Ascending aorta (tissue), 2 donors: ENCODE measurements around the gene ABCC8. TPM values are rescaled to one million over a fixed set of nuclear protein-coding genes. Genes with fewer than 3 reads are reported as not detected.
A peak's percentile ranks its signal among the peaks of the same experiment; 100 is the strongest.

Experiments used
- DNase-seq, 2 donors: peaks; one replicate each; pipeline ENCODE4 v3.0.0-alpha.2; 2019; ENCODE audit warnings: low spot score in 2 of 2
- H3K27ac ChIP-seq, 2 donors: fragments of 200-600 bp; sonication (generic); one replicate each; pipeline ENCODE4 v1.5.1; 2016 to 2017; ENCODE audit warnings: mild to moderate bottlenecking in 1 of 2
- H3K27me3 ChIP-seq: fragments of 200-600 bp; sonication (generic); one replicate; pipeline ENCODE4 v1.5.1; 2017
- H3K36me3 ChIP-seq, 2 donors: fragments of 200-600 bp; sonication (generic); one replicate each; pipeline ENCODE4 v1.5.1; 2016
- H3K4me1 ChIP-seq, 2 donors: fragments of 200-600 bp; sonication (generic); one replicate each; pipeline ENCODE4 v1.5.1; 2016 to 2017; ENCODE audit warnings: mild to moderate bottlenecking in 1 of 2
- H3K4me3 ChIP-seq, 2 donors: fragments of 200-600 bp; sonication (generic); one replicate each; pipeline ENCODE4 v1.5.1; 2016 to 2017; ENCODE audit warnings: mild to moderate bottlenecking in 1 of 2
- H3K9me3 ChIP-seq, 2 donors: fragments of 200-600 bp; sonication (generic); one replicate each; pipeline ENCODE4 v1.5.1; 2016
- intact Hi-C: fragments of 100-400 bp; cut with DNase I; formaldehyde crosslinking; loops from one replicate; pipeline ENCODE4 v1.15.1; 2023
- total RNA-seq: library from RNA; depleted of rRNA; stranded (reverse); fragments of >200 nt; gene quantifications from one replicate; pipeline ENCODE4 v1.1.0, GENCODE V29; 2016
- TF ChIP-seq, protein P1 (sequence below), 3 experiments: fragments of 200-600 bp in 2 of 3; fragments of 450-650 bp in 1 of 3; sonication (generic) in 2 of 3; IDR thresholded peaks; one replicate each; pipeline ENCODE4 v1.5.1; 2016 to 2019; ENCODE audit warnings: antibody characterized with exemption in 3 of 3, mild to moderate bottlenecking in 1 of 3, moderate library complexity in 1 of 3

Gene ABCC8
- total RNA-seq, 1 donor from 2014 or later = not detected

DNA sequence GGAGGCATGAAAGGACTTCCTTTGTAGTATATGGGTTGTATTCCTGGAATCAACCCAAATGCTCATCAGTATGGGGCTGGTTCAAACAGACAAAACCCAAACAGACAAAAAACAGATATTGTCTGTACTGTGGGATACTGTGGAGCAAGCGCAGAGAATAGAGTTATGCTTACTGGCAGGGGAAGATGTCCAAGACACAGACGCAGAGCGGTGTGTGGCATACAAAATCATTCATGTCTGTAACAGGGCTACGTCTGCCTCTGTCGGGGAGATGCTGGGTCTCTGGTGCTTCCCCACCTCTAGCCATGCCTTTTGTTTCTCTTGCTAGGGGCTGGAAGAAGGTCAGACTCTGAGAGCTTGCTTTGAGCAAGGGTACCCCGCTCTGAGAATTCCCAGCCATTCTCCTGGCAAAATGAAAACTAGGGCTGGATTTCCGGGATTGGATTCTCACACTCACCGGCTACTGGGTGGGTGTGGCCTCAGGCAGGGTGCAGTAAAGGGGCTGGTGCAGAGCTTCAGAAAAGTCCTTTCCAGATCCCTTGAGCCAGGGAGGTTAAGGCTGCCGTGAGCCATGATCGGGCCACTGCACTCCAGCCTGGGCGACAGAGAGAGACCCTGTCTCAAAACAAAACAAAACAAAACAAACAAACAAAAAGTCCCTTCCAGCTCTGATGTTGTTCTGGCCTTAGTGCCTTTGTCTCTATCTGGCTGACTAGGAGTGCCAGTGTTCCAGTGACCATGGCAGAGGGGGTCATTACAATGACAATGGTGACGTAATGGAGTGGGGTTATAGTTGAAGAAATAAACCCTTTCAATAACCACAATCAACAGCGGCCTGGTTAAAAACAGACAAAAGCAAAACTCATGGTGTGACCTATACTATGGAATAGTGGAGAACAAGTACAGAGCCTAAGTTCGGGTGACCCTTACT is 2.9 kb upstream of the ABCC8 start:
- no peak for DNase-seq
- H3K27me3 ChIP-seq = no peaks in the 10 kb centered on the region
- TF ChIP-seq, protein P1, sequence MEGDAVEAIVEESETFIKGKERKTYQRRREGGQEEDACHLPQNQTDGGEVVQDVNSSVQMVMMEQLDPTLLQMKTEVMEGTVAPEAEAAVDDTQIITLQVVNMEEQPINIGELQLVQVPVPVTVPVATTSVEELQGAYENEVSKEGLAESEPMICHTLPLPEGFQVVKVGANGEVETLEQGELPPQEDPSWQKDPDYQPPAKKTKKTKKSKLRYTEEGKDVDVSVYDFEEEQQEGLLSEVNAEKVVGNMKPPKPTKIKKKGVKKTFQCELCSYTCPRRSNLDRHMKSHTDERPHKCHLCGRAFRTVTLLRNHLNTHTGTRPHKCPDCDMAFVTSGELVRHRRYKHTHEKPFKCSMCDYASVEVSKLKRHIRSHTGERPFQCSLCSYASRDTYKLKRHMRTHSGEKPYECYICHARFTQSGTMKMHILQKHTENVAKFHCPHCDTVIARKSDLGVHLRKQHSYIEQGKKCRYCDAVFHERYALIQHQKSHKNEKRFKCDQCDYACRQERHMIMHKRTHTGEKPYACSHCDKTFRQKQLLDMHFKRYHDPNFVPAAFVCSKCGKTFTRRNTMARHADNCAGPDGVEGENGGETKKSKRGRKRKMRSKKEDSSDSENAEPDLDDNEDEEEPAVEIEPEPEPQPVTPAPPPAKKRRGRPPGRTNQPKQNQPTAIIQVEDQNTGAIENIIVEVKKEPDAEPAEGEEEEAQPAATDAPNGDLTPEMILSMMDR (IDR thresholded peaks at IDR 0.05) = no peak
- intact Hi-C loops = loop anchor here (5.0 kb wide), 1 partner anchor 62 kb away; no protein-coding TSS in a partner anchor
- H3K36me3 ChIP-seq = no peaks in the 10 kb centered on the region
- H3K27ac ChIP-seq = no peak overlapping the region
- H3K9me3 ChIP-seq = no peaks in the 10 kb centered on the region
- no peak overlapping the region for H3K4me3 ChIP-seq
- H3K4me1 ChIP-seq = no peaks in the 10 kb centered on the region

DNA sequence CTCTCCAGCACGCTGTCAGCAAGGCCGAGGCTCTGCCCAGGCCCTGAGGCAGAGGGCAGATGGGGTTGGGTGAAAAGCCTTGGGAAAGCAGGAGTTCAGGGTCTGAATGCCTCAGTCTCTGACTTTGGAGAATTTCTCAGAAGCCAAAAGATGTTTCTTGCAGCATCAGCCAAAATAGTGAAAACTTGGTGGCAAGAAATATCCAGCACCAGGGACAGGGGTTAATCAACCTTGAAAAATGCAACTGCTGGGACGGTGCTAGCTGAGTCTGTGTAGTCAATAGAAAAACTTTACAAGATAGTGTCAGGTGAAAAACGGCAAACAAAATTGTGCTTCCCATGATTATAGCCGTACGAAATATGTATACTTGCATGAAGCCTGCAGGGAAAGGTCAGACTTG is 1.4 kb upstream of the ABCC8 start:
- H3K27ac ChIP-seq = no peak overlapping the region
- TF ChIP-seq, protein P1 (IDR thresholded peaks at IDR 0.05) = no peak
- H3K36me3 ChIP-seq = no peaks in the 10 kb centered on the region
- no peaks in the 10 kb centered on the region for H3K4me1 ChIP-seq
- intact Hi-C loops = loop anchor here (5.0 kb wide), 1 partner anchor 61 kb away; no protein-coding TSS in a partner anchor
- H3K4me3 ChIP-seq = no peak overlapping the region
- no peaks in the 10 kb centered on the region for H3K27me3 ChIP-seq
- no peaks in the 10 kb centered on the region for H3K9me3 ChIP-seq
- DNase-seq = no peak

DNA sequence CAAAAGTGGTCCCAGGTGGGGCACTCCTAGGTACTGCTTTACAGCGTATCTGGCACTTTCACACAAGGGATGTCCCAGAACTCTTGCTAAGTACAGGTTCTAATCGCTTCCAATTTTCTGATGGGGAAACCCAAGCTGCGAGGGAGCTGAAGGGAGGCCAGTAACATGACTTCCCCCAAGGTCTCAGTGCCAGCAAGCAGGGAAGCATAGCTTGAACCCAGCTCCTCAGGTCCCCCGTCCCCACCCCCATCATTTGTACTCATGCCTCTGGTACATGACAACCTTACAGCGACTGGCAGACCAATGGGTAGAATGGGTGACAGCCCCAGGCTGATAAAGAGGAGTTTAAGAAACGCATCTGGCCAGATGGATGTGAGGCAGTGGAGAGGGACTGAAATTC is 716 bp upstream of the ABCC8 start:
- H3K4me3 ChIP-seq = no peak overlapping the region
- no peaks in the 10 kb centered on the region for H3K4me1 ChIP-seq
- H3K27me3 ChIP-seq = no peaks in the 10 kb centered on the region
- no peaks in the 10 kb centered on the region for H3K9me3 ChIP-seq
- TF ChIP-seq, protein P1 (IDR thresholded peaks at IDR 0.05) = no peak
- DNase-seq = no peak
- intact Hi-C loops = loop anchor here (5.0 kb wide), 1 partner anchor 60 kb away; no protein-coding TSS in a partner anchor
- no peaks in the 10 kb centered on the region for H3K36me3 ChIP-seq
- H3K27ac ChIP-seq = no peak overlapping the region

DNA sequence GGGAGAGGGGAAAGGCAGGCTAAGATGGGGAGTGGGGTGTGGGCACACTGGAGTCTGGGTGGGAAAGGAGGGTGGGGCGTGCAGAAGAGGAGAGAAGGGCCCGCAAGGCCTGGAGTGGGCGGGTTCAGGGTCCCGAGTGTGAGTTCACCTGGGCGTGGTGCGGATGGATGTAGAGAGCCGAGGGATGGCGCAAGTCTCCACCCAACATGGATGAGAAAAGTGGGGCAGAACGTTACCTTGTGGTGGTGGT is 364 bp upstream of the ABCC8 start:
- no peaks in the 10 kb centered on the region for H3K27me3 ChIP-seq
- TF ChIP-seq, protein P1 (IDR thresholded peaks at IDR 0.05) = no peak
- no peak overlapping the region for H3K27ac ChIP-seq
- DNase-seq = no peak
- no peaks in the 10 kb centered on the region for H3K4me1 ChIP-seq
- H3K9me3 ChIP-seq = no peaks in the 10 kb centered on the region
- H3K36me3 ChIP-seq = no peaks in the 10 kb centered on the region
- intact Hi-C loops = loop anchor here (5.0 kb wide), 1 partner anchor 60 kb away; no protein-coding TSS in a partner anchor
- H3K4me3 ChIP-seq = no peak overlapping the region

DNA sequence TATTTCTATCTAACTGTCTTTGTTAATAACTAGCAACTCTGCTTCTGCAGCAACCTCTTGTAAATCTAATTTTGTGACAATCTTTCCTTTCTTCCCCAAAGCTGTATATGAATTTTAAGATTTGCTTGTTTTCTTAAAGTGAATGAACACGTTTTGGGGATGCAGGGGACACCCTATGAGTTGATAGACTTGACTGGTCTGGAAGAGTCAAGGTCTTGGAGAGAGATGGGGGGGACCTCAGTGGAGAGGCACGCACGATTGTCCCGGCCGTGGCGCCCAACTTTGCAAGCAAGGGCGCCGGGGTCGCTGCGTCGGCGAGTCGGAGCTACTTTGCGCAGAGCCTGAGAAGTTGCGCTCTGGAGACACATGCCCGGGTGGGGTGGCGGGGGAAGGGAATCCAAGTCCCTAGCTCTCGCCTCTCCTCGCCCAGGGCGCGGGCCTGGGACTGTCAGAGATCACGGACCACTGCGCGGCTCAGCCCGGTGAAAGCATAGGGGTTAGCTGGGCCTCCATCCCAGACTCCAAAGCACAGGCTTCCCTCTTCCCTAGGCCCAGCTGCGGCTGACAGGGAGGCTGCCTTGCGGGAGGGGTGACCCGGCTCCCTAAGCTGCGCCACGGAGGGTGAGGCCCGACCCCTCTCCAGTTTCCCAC is 854 bp downstream of the ABCC8 start:
- Histone ChIP-seq H3K27me3 (no peaks in the 10 kb centered on the region), H3K9me3 (no peaks in the 10 kb centered on the region), H3K36me3 (no peaks in the 10 kb centered on the region), H3K4me1 (no peaks in the 10 kb centered on the region), H3K27ac (no peak overlapping the region), H3K4me3 (peak overlapping the region in 1 of 2 donors; percentile 35)
- TF ChIP-seq, protein P1 (IDR thresholded peaks at IDR 0.05) = no peak
- DNase-seq = no peak
- intact Hi-C loops = loop anchor here (5.0 kb wide), 1 partner anchor 58 kb away; no protein-coding TSS in a partner anchor
